Upper lobe of left lung (tissue), 6 donors: ENCODE results near the gene ANO4. TPM values are rescaled to one million over a fixed set of nuclear protein-coding genes. Genes with fewer than 3 reads are reported as not detected.
A peak's percentile ranks its signal among the peaks of the same experiment; 100 is the strongest.
"Not testable (repeated sequence)": the region's sequence is repeated elsewhere in the genome, so short reads cannot be mapped to it uniquely, and the experiment has no call there.

Experiments used
- ATAC-seq, 2 donors: fragments of 200-7000 bp; cut with Tn5 transposase; one replicate each; pipeline ENCODE4 v1.9.1; 2022; ENCODE audit warnings: mild to moderate bottlenecking in 2 of 2, moderate library complexity in 2 of 2; ENCODE audit not compliant: low FRiP score in 2 of 2
- DNase-seq, 2 donors: peaks; one replicate each; pipeline ENCODE4 v3.0.0-alpha.2; 2019 to 2020
- H3K27ac ChIP-seq, 4 donors: fragments of 200-600 bp; sonication (generic); one replicate each; pipeline ENCODE4 v1.5.1; 2016 to 2019
- H3K27me3 ChIP-seq, 4 donors: fragments of 200-600 bp; sonication (generic); one replicate each; pipeline ENCODE4 v1.5.1; 2017 to 2019
- H3K36me3 ChIP-seq, 4 donors: fragments of 200-600 bp; sonication (generic); one replicate each; pipeline ENCODE4 v1.5.1; 2016 to 2019
- H3K4me1 ChIP-seq, 4 donors: fragments of 200-600 bp; sonication (generic); one replicate each; pipeline ENCODE4 v1.5.1; 2018 to 2019
- H3K4me3 ChIP-seq, 4 donors: fragments of 200-600 bp; sonication (generic); one replicate each; pipeline ENCODE4 v1.5.1; 2017 to 2019; ENCODE audit warnings: mild to moderate bottlenecking in 2 of 4, moderate library complexity in 1 of 4
- H3K9me3 ChIP-seq, 4 donors: fragments of 200-600 bp; sonication (generic); one replicate each; pipeline ENCODE4 v1.5.1; 2018 to 2019
- CTCF ChIP-seq, 6 experiments: fragments of 450-650 bp in 4 of 6; fragments of 200-600 bp in 2 of 6; sonication (generic) in 2 of 6; IDR thresholded peaks; one replicate each; pipeline ENCODE4 v1.5.1; 2016 to 2019; ENCODE audit warnings: antibody characterized with exemption in 6 of 6
- EP300 ChIP-seq, 4 donors: sonication (generic); formaldehyde crosslinking; IDR thresholded peaks; one replicate each; pipeline ENCODE4 v1.5.1; 2017; ENCODE audit warnings: antibody characterized with exemption in 4 of 4, control low read depth in 2 of 4
- POLR2A ChIP-seq, 4 donors: fragments of 450-650 bp; IDR thresholded peaks; one replicate each; pipeline ENCODE4 v1.5.1; 2016 to 2017; ENCODE audit warnings: antibody characterized with exemption in 4 of 4, mild to moderate bottlenecking in 2 of 4
- POLR2AphosphoS5 ChIP-seq, 2 donors: sonication (generic); formaldehyde crosslinking; IDR thresholded peaks; one replicate each; pipeline ENCODE4 v1.5.1; 2017; ENCODE audit warnings: antibody characterized with exemption in 2 of 2
- WGBS, 2 donors: methylation state at CpG; one replicate each; pipeline ENCODE4 v1.1.5; 2017 to 2018; 5-methylcytosine and 5-hydroxymethylcytosine counted together
- total RNA-seq, 6 donors: library from RNA; depleted of rRNA in 4 of 6; stranded (reverse); fragments of >200 nt in 4 of 6; gene quantifications; one replicate each; pipeline versions ENCODE4 v1.1.0 to v1.2.1, GENCODE V29; 2016 to 2021
- donor health status: DM: no; HTN: no; CAD: no; lungs with moderate emphysema.
- donor health status: DM: no; HTN: yes; CAD: no; lungs with severe emphysema.

Gene ANO4
- total RNA-seq, 6 donors from 2014 or later: 0.17 to 1.2 (median 0.30) TPM; not detected in 3

GRCh38 chr12:101127521-101128219, 333.1 kb downstream of the ANO4 start:
- WGBS, 2 donors: 96 to 98% methylated on average over 6 of the region's 6 CpGs
- H3K27me3 ChIP-seq: no peaks in the 10 kb centered on the region
- DNase-seq: peak in 1 of 2 donors; percentile 15
- no peak for ATAC-seq
- H3K36me3 ChIP-seq: no peaks in the 10 kb centered on the region
- H3K27ac ChIP-seq: no peak overlapping the region
- no peak overlapping the region for H3K4me3 ChIP-seq
- H3K9me3 ChIP-seq: no peaks in the 10 kb centered on the region
- H3K4me1 ChIP-seq: no peaks in the 10 kb centered on the region
- TF ChIP-seq POLR2AphosphoS5 (IDR thresholded peaks at IDR 0.05): no peak
- no peak for TF ChIP-seq POLR2A (IDR thresholded peaks at IDR 0.05)
- no peak for TF ChIP-seq CTCF (IDR thresholded peaks at IDR 0.05)
- no peak for TF ChIP-seq EP300 (IDR thresholded peaks at IDR 0.05)

- H3K4me3 ChIP-seq, H3K4me1 ChIP-seq, H3K36me3 ChIP-seq, ATAC-seq, H3K27ac ChIP-seq, H3K27me3 ChIP-seq, H3K9me3 ChIP-seq: not testable (repeated sequence)
- DNase-seq: peak in 1 of 2 donors; percentile 24
- 89% methylated on average over 35 of the region's 35 CpGs for WGBS, 2 donors
Measured at GRCh38 chr12:101145777-101146431, 351.3 kb downstream of the ANO4 start.

- Histone ChIP-seq H3K4me3 (no peak overlapping the region), H3K9me3 (no peaks in the 10 kb centered on the region), H3K27me3 (no peaks in the 10 kb centered on the region), H3K4me1 (no peaks in the 10 kb centered on the region), H3K27ac (no peak overlapping the region), H3K36me3 (no peaks in the 10 kb centered on the region)
- TF ChIP-seq POLR2AphosphoS5 (IDR thresholded peaks at IDR 0.05) (no peak), CTCF (IDR thresholded peaks at IDR 0.05) (no peak), POLR2A (IDR thresholded peaks at IDR 0.05) (no peak), EP300 (IDR thresholded peaks at IDR 0.05) (no peak)
- no peak for DNase-seq
- peak in 1 of 2 donors; percentile 30 for ATAC-seq
- 79 to 80% methylated on average over 4 of the region's 4 CpGs for WGBS, 2 donors
Measured at GRCh38 chr12:101165319-101165718, 370.7 kb downstream of the ANO4 start.

GRCh38 chr12:101166866-101167265, 372.3 kb downstream of the ANO4 start:
- Histone ChIP-seq H3K27me3 (no peaks in the 10 kb centered on the region), H3K4me1 (no peaks in the 10 kb centered on the region), H3K4me3 (no peak overlapping the region), H3K27ac (no peak overlapping the region), H3K9me3 (no peaks in the 10 kb centered on the region), H3K36me3 (no peaks in the 10 kb centered on the region)
- DNase-seq (no peak), ATAC-seq (no peak)
- 66 to 67% methylated on average over 5 of the region's 5 CpGs for WGBS, 2 donors
- TF ChIP-seq POLR2AphosphoS5 (IDR thresholded peaks at IDR 0.05) (no peak), POLR2A (IDR thresholded peaks at IDR 0.05) (no peak), CTCF (IDR thresholded peaks at IDR 0.05) (no peak), EP300 (IDR thresholded peaks at IDR 0.05) (no peak)

GRCh38 chr12:101168001-101168400, 373.4 kb downstream of the ANO4 start:
- DNase-seq (no peak), ATAC-seq (no peak)
- Histone ChIP-seq H3K27ac (no peak overlapping the region), H3K4me1 (no peaks in the 10 kb centered on the region), H3K27me3 (no peaks in the 10 kb centered on the region), H3K36me3 (no peaks in the 10 kb centered on the region), H3K4me3 (no peak overlapping the region), H3K9me3 (no peaks in the 10 kb centered on the region)
- TF ChIP-seq CTCF (IDR thresholded peaks at IDR 0.05) (no peak), POLR2A (IDR thresholded peaks at IDR 0.05) (no peak), POLR2AphosphoS5 (IDR thresholded peaks at IDR 0.05) (no peak), EP300 (IDR thresholded peaks at IDR 0.05) (no peak)
- 89 to 93% methylated on average over 5 of the region's 5 CpGs for WGBS, 2 donors
